GM10248 (cell line): ENCODE measurements around the gene MCEMP1.

Experiments
- CTCF ChIA-PET: fragments of 300-600 bp; sonication (Branson Sonifier 250); formaldehyde crosslinking; extraction: SDS; loops from one replicate; lab custom pipeline; 2021; ENCODE audit warnings: antibody characterized with exemption; lab: Yijun Ruan, JAX
- POLR2A ChIA-PET: fragments of 350-650 bp; sonication (Branson Sonifier 250); formaldehyde crosslinking; extraction: SDS; loops from one replicate; lab custom pipeline; 2020; ENCODE audit warnings: antibody characterized with exemption; lab: Yijun Ruan, JAX
- DNase-seq: peaks from one replicate; pipeline ENCODE4 v3.0.0; 2012; ENCODE audit errors: extremely low spot score
- TF ChIP-seq, protein P1 (sequence below): IDR thresholded peaks from 2 replicates; pipeline ENCODE4 v1.5.1; 2012; ENCODE audit warnings: mild to moderate bottlenecking, low read depth; ENCODE audit errors: extremely low read depth, missing control alignments, control extremely low read depth

Gene MCEMP1

GRCh38 chr19:7665076-7665475 lies 11.8 kb upstream of the MCEMP1 start:
- TF ChIP-seq, protein P1, sequence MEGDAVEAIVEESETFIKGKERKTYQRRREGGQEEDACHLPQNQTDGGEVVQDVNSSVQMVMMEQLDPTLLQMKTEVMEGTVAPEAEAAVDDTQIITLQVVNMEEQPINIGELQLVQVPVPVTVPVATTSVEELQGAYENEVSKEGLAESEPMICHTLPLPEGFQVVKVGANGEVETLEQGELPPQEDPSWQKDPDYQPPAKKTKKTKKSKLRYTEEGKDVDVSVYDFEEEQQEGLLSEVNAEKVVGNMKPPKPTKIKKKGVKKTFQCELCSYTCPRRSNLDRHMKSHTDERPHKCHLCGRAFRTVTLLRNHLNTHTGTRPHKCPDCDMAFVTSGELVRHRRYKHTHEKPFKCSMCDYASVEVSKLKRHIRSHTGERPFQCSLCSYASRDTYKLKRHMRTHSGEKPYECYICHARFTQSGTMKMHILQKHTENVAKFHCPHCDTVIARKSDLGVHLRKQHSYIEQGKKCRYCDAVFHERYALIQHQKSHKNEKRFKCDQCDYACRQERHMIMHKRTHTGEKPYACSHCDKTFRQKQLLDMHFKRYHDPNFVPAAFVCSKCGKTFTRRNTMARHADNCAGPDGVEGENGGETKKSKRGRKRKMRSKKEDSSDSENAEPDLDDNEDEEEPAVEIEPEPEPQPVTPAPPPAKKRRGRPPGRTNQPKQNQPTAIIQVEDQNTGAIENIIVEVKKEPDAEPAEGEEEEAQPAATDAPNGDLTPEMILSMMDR: no peak
- ChIA-PET CTCF (interaction anchor here (1.2 to 5.0 kb wide), 3 partner anchors 13 to 17 kb away, joined by 3 to 24 read pairs (median 4); partner anchors contain the start of gene TRAPPC5), POLR2A (no interaction called here)
- DNase-seq: no peak

- CTCF ChIA-PET: interaction anchor here (1.1 to 2.9 kb wide), 3 partner anchors 12 to 130 kb away, joined by 3 to 20 read pairs (median 5); partner anchors contain the start of gene TRAPPC5
- TF ChIP-seq, protein P1: no peak
- no peak for DNase-seq
- POLR2A ChIA-PET: interaction anchor here (0.5 to 0.8 kb wide), 2 partner anchors 10 to 15 kb away, joined by 3 read pairs; no protein-coding TSS in a partner anchor
Measured at GRCh38 chr19:7668842-7669241, 8.0 kb upstream of the MCEMP1 start, which contains the start of gene RETN. RETN (plus strand) TSS chr19:7669049; CDS start chr19:7669327, 278 bp downstream.

GRCh38 chr19:7669641-7670040 lies 7.2 kb upstream of the MCEMP1 start:
- DNase-seq: no peak
- CTCF ChIA-PET: interaction anchor here (1.1 to 3.2 kb wide), 5 partner anchors 8 to 129 kb away, joined by 3 to 20 read pairs (median 5); partner anchors contain the start of gene TRAPPC5
- TF ChIP-seq, protein P1: no peak
- POLR2A ChIA-PET: interaction anchor here (0.5 to 0.8 kb wide), 2 partner anchors 9 to 15 kb away, joined by 3 read pairs; no protein-coding TSS in a partner anchor

DNA sequence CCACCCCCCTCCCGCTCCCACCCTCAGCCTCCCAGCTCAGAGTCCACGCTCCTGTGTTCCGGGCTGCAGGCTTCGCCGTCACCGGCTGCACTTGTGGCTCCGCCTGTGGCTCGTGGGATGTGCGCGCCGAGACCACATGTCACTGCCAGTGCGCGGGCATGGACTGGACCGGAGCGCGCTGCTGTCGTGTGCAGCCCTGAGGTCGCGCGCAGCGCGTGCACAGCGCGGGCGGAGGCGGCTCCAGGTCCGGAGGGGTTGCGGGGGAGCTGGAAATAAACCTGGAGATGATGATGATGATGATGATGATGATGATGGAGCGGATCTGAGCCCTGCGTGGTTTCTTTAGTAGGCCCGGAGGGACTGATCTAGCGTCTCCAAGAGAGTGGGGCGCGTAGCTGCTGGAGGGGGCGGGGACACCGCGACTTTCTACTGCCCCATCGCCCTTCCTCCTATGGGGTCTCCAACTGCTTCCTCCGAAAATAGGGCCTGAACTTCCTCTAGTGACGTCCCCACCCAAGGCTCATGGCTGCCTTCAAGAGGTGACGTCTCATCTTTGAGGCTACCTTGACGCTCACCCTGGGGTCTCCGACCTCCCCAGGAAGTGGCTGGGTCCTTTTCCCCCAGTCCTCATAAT lies 6.6 kb upstream of the MCEMP1 start:
- TF ChIP-seq, protein P1: no peak
- POLR2A ChIA-PET: no interaction called here
- DNase-seq: no peak
- CTCF ChIA-PET: interaction anchor here (1.1 to 3.2 kb wide), 4 partner anchors 9 to 129 kb away, joined by 3 to 13 read pairs (median 4); partner anchors contain the start of gene TRAPPC5

DNA sequence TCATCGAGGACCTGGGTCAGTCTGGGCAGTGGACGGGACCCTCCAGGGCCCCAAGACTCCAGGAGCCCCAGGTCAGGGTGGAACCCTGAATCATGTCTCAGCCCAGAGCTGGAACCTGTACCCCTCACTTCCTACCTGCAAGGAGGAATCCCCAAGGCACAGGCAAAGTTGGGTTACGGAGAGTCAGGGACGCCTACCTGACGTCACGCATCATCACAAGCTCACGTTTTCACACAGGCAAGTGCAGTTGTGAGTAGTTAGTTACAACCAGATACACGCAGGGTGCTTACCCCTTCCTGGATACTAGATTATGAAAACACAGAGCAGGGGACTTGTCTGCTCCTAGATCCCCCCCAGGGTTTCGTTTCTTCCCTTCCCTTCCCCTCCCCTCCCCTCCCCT lies 6.1 kb upstream of the MCEMP1 start:
- DNase-seq: no peak
- TF ChIP-seq, protein P1: no peak
- ChIA-PET POLR2A (interaction anchor here (0.6 kb wide), 1 partner anchor 227 kb away, joined by 3 read pairs; no protein-coding TSS in a partner anchor), CTCF (interaction anchor here (1.2 to 3.2 kb wide), 2 partner anchors 10 to 18 kb away, joined by 3 to 13 read pairs; partner anchors contain the start of gene TRAPPC5)

DNA sequence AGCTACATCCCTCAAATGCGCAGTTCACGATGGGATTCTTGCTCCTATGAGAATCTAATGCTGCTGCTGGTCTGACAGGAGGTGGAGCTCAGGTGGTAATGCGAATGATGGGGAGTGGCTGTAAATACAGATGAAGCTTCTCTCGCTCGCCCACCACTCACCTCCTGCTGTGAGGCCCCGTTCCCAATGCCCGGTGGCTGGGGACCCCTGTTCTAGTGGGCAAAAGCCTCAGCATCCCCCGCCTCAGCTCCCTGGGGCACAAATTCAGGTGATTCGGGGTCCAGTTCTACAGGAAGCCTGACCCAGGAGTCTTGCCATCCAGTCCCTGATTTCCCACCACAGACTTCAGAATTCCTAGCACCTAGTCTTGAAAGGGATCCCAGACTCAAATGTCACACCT lies 4.4 kb upstream of the MCEMP1 start:
- CTCF ChIA-PET: interaction anchor here (1.2 to 3.2 kb wide), 2 partner anchors 8 to 104 kb away, joined by 4 to 13 read pairs; partner anchors contain the start of gene TRAPPC5
- POLR2A ChIA-PET: no interaction called here
- TF ChIP-seq, protein P1: no peak
- no peak for DNase-seq
